ENCODE measurements around the gene PDE1A.
A peak's percentile ranks its signal among the peaks of the same experiment; 100 is the strongest.

Gene PDE1A

GRCh38 chr2:182197529-182197928, 229.3 kb downstream of the PDE1A start:
- no peak for DNase-seq (ENCODE audit: low spot score)

- no peak for DNase-seq (ENCODE audit: low spot score)
Measured at GRCh38 chr2:182193291-182193690, 233.5 kb downstream of the PDE1A start.

GRCh38 chr2:182191061-182191460, 235.8 kb downstream of the PDE1A start:
- peak; percentile 13 for DNase-seq (ENCODE audit: low spot score)

GRCh38 chr2:182187130-182187529, 239.7 kb downstream of the PDE1A start:
- no peak for DNase-seq (ENCODE audit: low spot score)

- peak; percentile 33 for DNase-seq (ENCODE audit: low spot score)
Measured at GRCh38 chr2:182186132-182186735, 240.6 kb downstream of the PDE1A start.

- DNase-seq (ENCODE audit: low spot score) = peak; percentile 18
Measured at GRCh38 chr2:182182436-182182835, 244.4 kb downstream of the PDE1A start.

GRCh38 chr2:182181381-182181780, 245.5 kb downstream of the PDE1A start:
- DNase-seq (ENCODE audit: low spot score) = no peak

GRCh38 chr2:182179176-182179575, 247.7 kb downstream of the PDE1A start:
- no peak for DNase-seq (ENCODE audit: low spot score)

GRCh38 chr2:182173944-182174622, 252.8 kb downstream of the PDE1A start:
- no peak for DNase-seq (ENCODE audit: low spot score)

GRCh38 chr2:182170341-182170740, 256.5 kb downstream of the PDE1A start:
- DNase-seq (ENCODE audit: low spot score) = no peak

GRCh38 chr2:182167882-182168281, 259.0 kb downstream of the PDE1A start:
- no peak for DNase-seq (ENCODE audit: low spot score)

- DNase-seq (ENCODE audit: low spot score) = no peak
Measured at GRCh38 chr2:182166841-182167240, 260.0 kb downstream of the PDE1A start.

- no peak for DNase-seq (ENCODE audit: low spot score)
Measured at GRCh38 chr2:182166406-182166805, 260.4 kb downstream of the PDE1A start.

- DNase-seq (ENCODE audit: low spot score) = no peak
Measured at GRCh38 chr2:182165202-182165601, 261.6 kb downstream of the PDE1A start.

GRCh38 chr2:182164686-182165085, 262.1 kb downstream of the PDE1A start:
- DNase-seq (ENCODE audit: low spot score) = no peak

- no peak for DNase-seq (ENCODE audit: low spot score)
Measured at GRCh38 chr2:182163878-182164277, 263.0 kb downstream of the PDE1A start.

GRCh38 chr2:182148344-182148743, 278.5 kb downstream of the PDE1A start:
- DNase-seq (ENCODE audit: low spot score) = no peak

- peak; percentile 36 for DNase-seq (ENCODE audit: low spot score)
Measured at GRCh38 chr2:182144776-182145165, 282.1 kb downstream of the PDE1A start.

- no peak for DNase-seq (ENCODE audit: low spot score)
Measured at GRCh38 chr2:182144041-182144775, 282.6 kb downstream of the PDE1A start.

GRCh38 chr2:182142062-182142461, 284.8 kb downstream of the PDE1A start:
- DNase-seq (ENCODE audit: low spot score) = no peak

GRCh38 chr2:182134201-182134600, 292.6 kb downstream of the PDE1A start:
- no peak for DNase-seq (ENCODE audit: low spot score)

- DNase-seq (ENCODE audit: low spot score) = peak; percentile 29
Measured at GRCh38 chr2:182133195-182133891, 293.5 kb downstream of the PDE1A start.

GRCh38 chr2:182132605-182133004, 294.2 kb downstream of the PDE1A start:
- no peak for DNase-seq (ENCODE audit: low spot score)

Data from GM03348 (cell line).